DND-41 (cell line): Measurements from ENCODE around the gene CFAP251.
"Not testable (repeated sequence)": the region's sequence is repeated elsewhere in the genome, so short reads cannot be mapped to it uniquely, and the experiment has no call there.

Experiments used
- ATAC-seq: fragments of 200-7000 bp; cut with Tn5 transposase; 3 replicates; pipeline ENCODE4 v1.9.1; 2021; ENCODE audit warnings: low read depth; ENCODE audit not compliant: insufficient read depth
- DNase-seq: peaks from one replicate; pipeline ENCODE4 v3.0.0-alpha.2; 2020
- H2AFZ ChIP-seq: 2 replicates; pipeline ENCODE4 v1.6.0; 2012; ENCODE audit warnings: low read depth, low read length
- H3K27ac ChIP-seq: 2 replicates; pipeline ENCODE4 v1.5.1; 2012; ENCODE audit warnings: low read length, inconsistent platforms
- H3K27me3 ChIP-seq: fragments of 200-600 bp; sonication (generic); 2 replicates; pipeline ENCODE4 v1.6.0; 2012; ENCODE audit warnings: low read length, mild to moderate bottlenecking, inconsistent platforms; ENCODE audit not compliant: insufficient read depth, poor library complexity
- H3K36me3 ChIP-seq: 2 replicates; pipeline ENCODE4 v1.5.1; 2012; ENCODE audit warnings: low read length, inconsistent platforms; ENCODE audit not compliant: insufficient read depth
- H3K4me1 ChIP-seq: 2 replicates; pipeline ENCODE4 v1.5.1; 2012; ENCODE audit warnings: mild to moderate bottlenecking, low read length; ENCODE audit not compliant: insufficient read depth
- H3K4me2 ChIP-seq: 2 replicates; pipeline ENCODE4 v1.6.0; 2012; ENCODE audit warnings: mild to moderate bottlenecking, moderate library complexity, low read length, inconsistent platforms; ENCODE audit not compliant: insufficient read depth
- H3K4me3 ChIP-seq, 2 experiments: fragments of 200-600 bp in 1 of 2; shearing (Covaris generic) in 1 of 2; 2 replicates each; pipeline ENCODE4 v1.5.1; 2012 to 2016; ENCODE audit warnings: inconsistent platforms in 2 of 2, low read length in 2 of 2, mild to moderate bottlenecking in 2 of 2, low read depth in 1 of 2, moderate library complexity in 1 of 2
- H3K79me2 ChIP-seq: 2 replicates; pipeline ENCODE4 v1.6.0; 2012; ENCODE audit warnings: low read length, inconsistent platforms; ENCODE audit not compliant: insufficient read depth
- H3K9ac ChIP-seq: 2 replicates; pipeline ENCODE4 v1.6.0; 2012; ENCODE audit warnings: low read depth, mild to moderate bottlenecking, inconsistent platforms, low read length, moderate library complexity
- H3K9me3 ChIP-seq: 2 replicates; pipeline ENCODE4 v1.5.1; 2012; ENCODE audit warnings: low read length, moderate library complexity, mild to moderate bottlenecking, inconsistent platforms; ENCODE audit not compliant: insufficient read depth, severe bottlenecking
- H4K20me1 ChIP-seq: 2 replicates; pipeline ENCODE4 v1.6.0; 2012; ENCODE audit warnings: low read length; ENCODE audit not compliant: insufficient read depth
- EZH2 ChIP-seq: IDR thresholded peaks from 3 replicates; pipeline ENCODE4 v1.6.1; 2012; ENCODE audit warnings: borderline replicate concordance, low read depth, mild to moderate bottlenecking, moderate library complexity, low read length, inconsistent platforms; ENCODE audit not compliant: severe bottlenecking
- TF ChIP-seq, protein P1 (sequence below): IDR thresholded peaks from 2 replicates; pipeline ENCODE4 v1.5.1; 2012; ENCODE audit warnings: borderline replicate concordance, low read length, moderate library complexity, mild to moderate bottlenecking; ENCODE audit not compliant: poor library complexity, severe bottlenecking; ENCODE audit errors: extremely low read depth

Gene CFAP251, protein sequence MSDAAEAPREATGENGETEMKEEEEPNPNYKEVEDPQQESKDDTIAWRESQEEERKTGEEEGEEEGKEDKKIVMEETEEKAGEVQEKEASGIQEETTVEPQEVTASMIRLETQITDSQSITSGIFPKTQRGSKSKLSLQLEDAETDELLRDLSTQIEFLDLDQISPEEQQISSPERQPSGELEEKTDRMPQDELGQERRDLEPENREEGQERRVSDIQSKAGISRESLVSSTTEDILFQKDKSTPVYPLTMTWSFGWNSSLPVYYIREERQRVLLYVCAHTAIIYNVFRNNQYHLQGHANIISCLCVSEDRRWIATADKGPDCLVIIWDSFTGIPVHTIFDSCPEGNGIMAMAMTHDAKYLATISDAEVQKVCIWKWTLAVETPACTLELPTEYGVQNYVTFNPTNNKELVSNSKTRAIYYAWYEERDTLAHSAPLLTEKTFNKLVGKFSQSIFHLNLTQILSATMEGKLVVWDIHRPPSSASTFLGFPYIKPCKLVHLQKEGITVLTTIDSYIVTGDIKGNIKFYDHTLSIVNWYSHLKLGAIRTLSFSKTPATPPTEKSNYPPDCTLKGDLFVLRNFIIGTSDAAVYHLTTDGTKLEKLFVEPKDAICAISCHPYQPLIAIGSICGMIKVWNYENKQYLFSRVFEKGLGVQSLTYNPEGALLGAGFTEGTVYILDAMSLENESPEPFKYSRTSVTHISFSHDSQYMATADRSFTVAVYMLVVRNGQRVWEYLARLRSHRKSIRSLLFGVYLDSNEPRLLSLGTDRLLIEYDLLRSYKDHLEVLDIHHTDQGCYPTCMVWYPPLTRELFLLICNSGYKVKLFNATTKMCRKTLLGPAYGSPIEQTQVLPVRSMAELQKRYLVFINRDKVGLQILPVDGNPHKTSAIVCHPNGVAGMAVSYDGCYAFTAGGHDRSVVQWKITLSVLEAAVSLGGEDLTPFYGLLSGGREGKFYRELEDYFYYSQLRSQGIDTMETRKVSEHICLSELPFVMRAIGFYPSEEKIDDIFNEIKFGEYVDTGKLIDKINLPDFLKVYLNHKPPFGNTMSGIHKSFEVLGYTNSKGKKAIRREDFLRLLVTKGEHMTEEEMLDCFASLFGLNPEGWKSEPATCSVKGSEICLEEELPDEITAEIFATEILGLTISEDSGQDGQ

DNA sequence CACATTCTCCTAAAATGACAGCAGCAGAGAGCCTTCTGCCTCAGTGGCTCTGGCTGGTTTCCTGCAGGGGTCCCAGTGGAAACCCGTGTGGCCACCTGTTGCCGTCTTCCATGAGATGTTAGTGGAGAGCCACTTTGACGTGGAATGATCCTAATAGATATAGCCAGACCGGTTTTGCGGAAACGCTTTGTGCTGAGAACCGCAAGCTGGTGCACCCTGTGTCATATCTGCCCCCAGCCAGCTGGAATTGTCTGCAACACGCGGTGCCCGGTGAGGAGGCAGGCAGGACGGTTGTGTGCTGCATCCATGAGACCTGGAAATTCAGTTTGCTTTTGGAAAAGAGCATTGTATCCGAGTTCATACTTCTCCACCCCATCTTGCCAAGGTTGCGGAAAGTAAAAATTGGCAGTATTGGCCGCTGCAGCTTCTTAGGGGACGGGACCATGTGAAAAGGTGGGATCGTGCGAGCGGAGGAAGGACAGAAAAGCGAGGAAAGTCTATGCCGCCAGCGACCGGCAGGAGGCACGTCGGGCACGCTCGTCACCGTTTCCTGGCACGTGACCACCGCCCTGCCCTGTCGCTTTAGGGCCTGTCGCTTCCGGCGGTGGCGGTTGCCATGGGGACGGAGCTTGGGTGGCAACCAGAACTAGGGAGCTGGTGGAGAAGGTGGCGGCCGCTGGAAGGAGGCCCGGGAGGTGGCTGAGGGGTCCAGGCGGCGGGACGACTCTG is at the start of gene CFAP251:
CFAP251 (plus strand) TSS at position 643 of the 729 bp plus-strand sequence. CDS start 2,714 bp downstream, outside the sequence.
- H3K9me3 ChIP-seq: no peaks in the 10 kb centered on the region
- no peaks in the 10 kb centered on the region for H4K20me1 ChIP-seq
- H3K4me1 ChIP-seq: peaks cover 14% of the 10 kb centered on the region
- H3K4me2 ChIP-seq: peak within 1 kb of the TSS; percentile 71
- peak within 1 kb of the TSS; percentile 73 for H2AFZ ChIP-seq
- H3K27me3 ChIP-seq: no peaks in the 10 kb centered on the region
- peak; percentile 99 for ATAC-seq
- H3K36me3 ChIP-seq: peaks cover 35% of the 10 kb centered on the region
- H3K79me2 ChIP-seq: no peaks in the 10 kb centered on the region
- H3K27ac ChIP-seq: peak within 1 kb of the TSS; percentile 68
- H3K9ac ChIP-seq: peak within 1 kb of the TSS; percentile 44
- peak; percentile 97 for DNase-seq
- TF ChIP-seq EZH2: no peak
- TF ChIP-seq, protein P1, sequence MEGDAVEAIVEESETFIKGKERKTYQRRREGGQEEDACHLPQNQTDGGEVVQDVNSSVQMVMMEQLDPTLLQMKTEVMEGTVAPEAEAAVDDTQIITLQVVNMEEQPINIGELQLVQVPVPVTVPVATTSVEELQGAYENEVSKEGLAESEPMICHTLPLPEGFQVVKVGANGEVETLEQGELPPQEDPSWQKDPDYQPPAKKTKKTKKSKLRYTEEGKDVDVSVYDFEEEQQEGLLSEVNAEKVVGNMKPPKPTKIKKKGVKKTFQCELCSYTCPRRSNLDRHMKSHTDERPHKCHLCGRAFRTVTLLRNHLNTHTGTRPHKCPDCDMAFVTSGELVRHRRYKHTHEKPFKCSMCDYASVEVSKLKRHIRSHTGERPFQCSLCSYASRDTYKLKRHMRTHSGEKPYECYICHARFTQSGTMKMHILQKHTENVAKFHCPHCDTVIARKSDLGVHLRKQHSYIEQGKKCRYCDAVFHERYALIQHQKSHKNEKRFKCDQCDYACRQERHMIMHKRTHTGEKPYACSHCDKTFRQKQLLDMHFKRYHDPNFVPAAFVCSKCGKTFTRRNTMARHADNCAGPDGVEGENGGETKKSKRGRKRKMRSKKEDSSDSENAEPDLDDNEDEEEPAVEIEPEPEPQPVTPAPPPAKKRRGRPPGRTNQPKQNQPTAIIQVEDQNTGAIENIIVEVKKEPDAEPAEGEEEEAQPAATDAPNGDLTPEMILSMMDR: peak; percentile 91
- H3K4me3 ChIP-seq: peak within 1 kb of the TSS in 1 of 2 experiments; percentile 44; a peak in 2 of 4 replicates

DNA sequence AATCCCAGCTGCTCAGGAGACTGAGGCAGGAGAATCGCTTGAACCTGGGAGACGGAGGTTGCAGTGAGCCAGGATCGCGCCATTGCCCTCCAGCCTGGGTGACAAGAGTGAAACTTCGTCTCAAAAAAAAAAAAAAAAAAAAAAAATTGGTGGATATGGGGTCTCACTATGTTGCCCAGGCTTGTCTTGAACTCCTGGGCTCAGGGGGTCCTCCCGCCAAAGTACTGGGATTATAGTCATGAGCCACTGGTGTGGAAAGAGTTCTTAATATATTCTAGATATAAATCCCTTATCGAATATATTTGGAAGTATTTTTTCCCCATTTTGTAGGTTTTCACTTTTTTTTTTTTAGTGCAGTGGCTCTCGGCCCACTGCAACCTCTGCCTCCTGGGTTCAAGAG is 49.2 kb upstream of the CFAP251 start:
- not testable (repeated sequence) for H4K20me1 ChIP-seq, H2AFZ ChIP-seq, H3K27me3 ChIP-seq, H3K9me3 ChIP-seq, H3K79me2 ChIP-seq, H3K27ac ChIP-seq, H3K4me3 ChIP-seq, H3K4me1 ChIP-seq, H3K36me3 ChIP-seq, DNase-seq, H3K9ac ChIP-seq, ATAC-seq, H3K4me2 ChIP-seq

DNA sequence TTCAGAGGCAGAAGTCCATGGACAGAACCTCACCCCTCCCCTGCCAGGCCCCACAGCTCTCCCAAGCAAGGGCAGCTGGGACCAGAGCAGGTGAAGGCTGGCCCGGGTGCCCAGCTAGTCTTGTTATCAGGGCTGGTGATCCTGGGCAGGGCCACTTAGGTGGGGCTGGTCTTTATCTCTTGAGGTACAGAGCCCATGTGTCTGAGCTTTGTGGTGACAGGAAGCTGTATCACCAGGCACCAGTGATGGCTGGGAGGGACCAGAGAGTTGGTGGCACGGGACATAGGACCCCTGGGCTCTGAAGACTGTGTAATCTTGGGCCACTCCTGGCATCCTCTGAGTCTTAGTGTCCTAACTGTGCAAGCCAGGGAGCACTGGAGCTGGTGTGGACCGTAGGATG is 46.9 kb upstream of the CFAP251 start:
- H3K79me2 ChIP-seq: no peaks in the 10 kb centered on the region
- no peak overlapping the region for H3K4me2 ChIP-seq
- no peak overlapping the region for H3K9ac ChIP-seq
- no peaks in the 10 kb centered on the region for H3K27me3 ChIP-seq
- H3K4me3 ChIP-seq: no peak overlapping the region
- TF ChIP-seq, protein P1: no peak
- TF ChIP-seq EZH2: no peak
- no peak overlapping the region for H2AFZ ChIP-seq
- no peaks in the 10 kb centered on the region for H4K20me1 ChIP-seq
- H3K36me3 ChIP-seq: no peaks in the 10 kb centered on the region
- peak; percentile 47; the same call in 1 of the 3 replicates for ATAC-seq
- H3K4me1 ChIP-seq: no peaks in the 10 kb centered on the region
- H3K27ac ChIP-seq: no peak overlapping the region
- H3K9me3 ChIP-seq: no peaks in the 10 kb centered on the region
- DNase-seq: no peak
